Gastrocnemius medialis (tissue), 4 donors: ENCODE measurements around the gene LIN54. TPM values are rescaled to one million over a fixed set of nuclear protein-coding genes. Genes with fewer than 3 reads are reported as not detected.

Source experiments
- ATAC-seq, 2 donors: fragments of 150-250 bp; one replicate each; pipeline ENCODE4 v1.9.1; 2016
- DNase-seq, 2 donors: peaks; one replicate each; pipeline ENCODE4 v3.0.0-alpha.2; 2019
- H3K27ac ChIP-seq, 4 donors: fragments of 200-600 bp; sonication (generic); 1 replicate in 1 of 4; 2 replicates in 3 of 4; pipeline ENCODE4 v1.5.1; 2016 to 2018; ENCODE audit warnings: mild to moderate bottlenecking in 2 of 4, moderate library complexity in 1 of 4
- H3K27me3 ChIP-seq, 3 donors: fragments of 200-600 bp; sonication (generic) in 2 of 3; 1 replicate in 1 of 3; 2 replicates in 2 of 3; pipeline versions ENCODE4 v1.5.1 to v1.6.0; 2016 to 2019; ENCODE audit warnings: mild to moderate bottlenecking in 1 of 3, moderate library complexity in 1 of 3
- H3K36me3 ChIP-seq, 2 donors: fragments of 200-600 bp; sonication (generic) in 1 of 2; one replicate each; pipeline ENCODE4 v1.5.1; 2017 to 2018
- H3K4me1 ChIP-seq, 2 donors: fragments of 200-600 bp; sonication (generic) in 1 of 2; one replicate each; pipeline ENCODE4 v1.5.1; 2016 to 2017; ENCODE audit warnings: mild to moderate bottlenecking in 2 of 2
- H3K4me3 ChIP-seq, 4 donors: fragments of 200-600 bp; sonication (generic) in 3 of 4; 1 replicate in 1 of 4; 2 replicates in 3 of 4; pipeline ENCODE4 v1.5.1; 2016 to 2019; ENCODE audit warnings: mild to moderate bottlenecking in 2 of 4
- H3K9me3 ChIP-seq, 3 donors: fragments of 200-600 bp; sonication (generic) in 2 of 3; 1 replicate in 1 of 3; 2 replicates in 2 of 3; pipeline ENCODE4 v1.5.1; 2016 to 2019
- CTCF ChIP-seq, 5 experiments: fragments of 450-650 bp in 3 of 5; fragments of 200-600 bp in 2 of 5; sonication (generic) in 2 of 5; IDR thresholded peaks in 4 of 5; conservative IDR thresholded peaks in 1 of 5; 1 replicate in 4 of 5; 2 replicates in 1 of 5; pipeline ENCODE4 v1.5.1; 2016 to 2019; ENCODE audit warnings: antibody characterized with exemption in 5 of 5, mild to moderate bottlenecking in 3 of 5, moderate library complexity in 3 of 5
- POLR2A ChIP-seq, 2 donors: fragments of 450-650 bp; IDR thresholded peaks; one replicate each; pipeline ENCODE4 v1.6.1; 2017; ENCODE audit warnings: antibody characterized with exemption in 2 of 2, mild to moderate bottlenecking in 2 of 2, moderate library complexity in 2 of 2
- in situ Hi-C, 4 donors: fragments of 200-750 bp; cut with MboI; loops; one replicate each; pipeline versions ENCODE4 v1.15.0 to v1.8.0; 2017; ENCODE audit warnings: low sequenced_read_pairs in 4 of 4
- intact Hi-C: fragments of 100-400 bp; cut with DNase I; formaldehyde crosslinking; loops from one replicate; pipeline ENCODE4 v1.15.1; 2023; ENCODE audit warnings: low total_unique reads
- total RNA-seq, 4 donors: library from RNA; depleted of rRNA; stranded (reverse); fragments of >200 nt; gene quantifications; one replicate each; pipeline versions ENCODE4 v1.1.0 to v1.2.3, GENCODE V29; 2016

The LIN54 gene
- total RNA-seq, 4 donors from 2014 or later, result 12.0 to 25.0 (median 14.5) TPM

- H3K9me3 ChIP-seq, result no peaks in the 10 kb centered on the region
- H3K27me3 ChIP-seq, result no peaks in the 10 kb centered on the region
- peaks cover 0 to 21% of the 10 kb centered on the region in 2 donors for H3K36me3 ChIP-seq
- no peak for ATAC-seq
- in situ Hi-C loops, result no loop called here
- H3K4me1 ChIP-seq, result no peaks in the 10 kb centered on the region
- TF ChIP-seq CTCF (IDR thresholded peaks at IDR 0.05 in 4 of 5, conservative IDR thresholded peaks at IDR 0.05 in 1 of 5) (no peak), POLR2A (IDR thresholded peaks at IDR 0.05) (no peak)
- DNase-seq, result no peak
- intact Hi-C loops, result no loop called here
- H3K27ac ChIP-seq, result no peak overlapping the region
- H3K4me3 ChIP-seq, result no peak overlapping the region
Measured at GRCh38 chr4:82983444-82983843, 27.2 kb downstream of the LIN54 start.

GRCh38 chr4:82981138-82981537 is 29.5 kb downstream of the LIN54 start:
- peaks cover 0 to 21% of the 10 kb centered on the region in 2 donors for H3K36me3 ChIP-seq
- no peaks in the 10 kb centered on the region for H3K9me3 ChIP-seq
- H3K4me1 ChIP-seq, result no peaks in the 10 kb centered on the region
- H3K27ac ChIP-seq, result no peak overlapping the region
- in situ Hi-C loops (no loop called here), intact Hi-C loops (no loop called here)
- no peak for ATAC-seq
- DNase-seq, result no peak
- H3K4me3 ChIP-seq, result no peak overlapping the region
- H3K27me3 ChIP-seq, result no peaks in the 10 kb centered on the region
- TF ChIP-seq CTCF (IDR thresholded peaks at IDR 0.05 in 4 of 5, conservative IDR thresholded peaks at IDR 0.05 in 1 of 5) (no peak), POLR2A (IDR thresholded peaks at IDR 0.05) (no peak)

GRCh38 chr4:82975792-82976191 is 34.8 kb downstream of the LIN54 start:
- in situ Hi-C loops, result no loop called here

GRCh38 chr4:82969414-82969813 is 41.2 kb downstream of the LIN54 start:
- Histone ChIP-seq H3K4me3 (no peak overlapping the region), H3K36me3 (peaks cover 0 to 24% of the 10 kb centered on the region in 2 donors), H3K9me3 (no peaks in the 10 kb centered on the region), H3K27ac (no peak overlapping the region), H3K4me1 (no peaks in the 10 kb centered on the region), H3K27me3 (no peaks in the 10 kb centered on the region)
- ATAC-seq (no peak), DNase-seq (no peak)
- intact Hi-C loops (no loop called here), in situ Hi-C loops (no loop called here)
- no peak for TF ChIP-seq POLR2A (IDR thresholded peaks at IDR 0.05)
- no peak for TF ChIP-seq CTCF (IDR thresholded peaks at IDR 0.05 in 4 of 5, conservative IDR thresholded peaks at IDR 0.05 in 1 of 5)

More at GRCh38 chr4:82975792-82976191, 34.8 kb downstream of the LIN54 start:
- DNase-seq (no peak), ATAC-seq (no peak)
- Histone ChIP-seq H3K4me1 (no peaks in the 10 kb centered on the region), H3K36me3 (peaks cover 0 to 13% of the 10 kb centered on the region in 2 donors), H3K27ac (no peak overlapping the region), H3K9me3 (no peaks in the 10 kb centered on the region), H3K27me3 (no peaks in the 10 kb centered on the region), H3K4me3 (no peak overlapping the region)
- intact Hi-C loops, result no loop called here
- TF ChIP-seq CTCF (IDR thresholded peaks at IDR 0.05 in 4 of 5, conservative IDR thresholded peaks at IDR 0.05 in 1 of 5), result no peak
- TF ChIP-seq POLR2A (IDR thresholded peaks at IDR 0.05), result no peak

GRCh38 chr4:82968972-82969371 is 41.7 kb downstream of the LIN54 start:
- ATAC-seq, result no peak
- in situ Hi-C loops, result no loop called here
- Histone ChIP-seq H3K27me3 (no peaks in the 10 kb centered on the region), H3K36me3 (peaks cover 0 to 22% of the 10 kb centered on the region in 2 donors), H3K27ac (no peak overlapping the region), H3K4me3 (no peak overlapping the region), H3K9me3 (no peaks in the 10 kb centered on the region), H3K4me1 (no peaks in the 10 kb centered on the region)
- DNase-seq, result no peak
- TF ChIP-seq POLR2A (IDR thresholded peaks at IDR 0.05) (no peak), CTCF (IDR thresholded peaks at IDR 0.05 in 4 of 5, conservative IDR thresholded peaks at IDR 0.05 in 1 of 5) (no peak)
- intact Hi-C loops, result no loop called here
